PC-3 (cell line): ENCODE data around the gene NCAPH2. TPM values are rescaled to one million over a fixed set of nuclear protein-coding genes. Genes with fewer than 3 reads are reported as not detected.
A peak's percentile ranks its signal among the peaks of the same experiment; 100 is the strongest.

Source experiments
- ATAC-seq: fragments of 200-7000 bp; cut with Tn5 transposase; 2 replicates; pipeline ENCODE4 v1.9.1; 2020; ENCODE audit warnings: mild to moderate bottlenecking, moderate library complexity
- BruUV-seq: library from RNA; stranded (reverse); fragments of 400-500 nt; replicated peaks from 2 replicates; lab custom pipeline; 2021; lab: Mats Ljungman, UMichigan
- CTCF ChIA-PET: fragments of 300-600 bp; sonication (Branson Sonifier 250); formaldehyde crosslinking; loops from one replicate; lab custom pipeline; 2022; ENCODE audit warnings: antibody characterized with exemption; lab: Charles Lee
- POLR2A ChIA-PET: fragments of 300-600 bp; sonication (Branson Sonifier 250); formaldehyde crosslinking; loops from one replicate; lab custom pipeline; 2022; ENCODE audit warnings: antibody characterized with exemption; ENCODE audit not compliant: unreplicated experiment; lab: Charles Lee
- DNase-seq: peaks from one replicate; pipeline ENCODE4 v3.0.0-alpha.2; 2015
- H2AFZ ChIP-seq: fragments of 300-600 bp; sonication (generic); 2 replicates; pipeline ENCODE4 v1.6.0; 2016; ENCODE audit warnings: antibody characterized with exemption, low read length
- H3F3A ChIP-seq: fragments of 300-600 bp; sonication (generic); one replicate; pipeline ENCODE4 v1.6.0; 2017; ENCODE audit warnings: antibody characterized with exemption, low read length, control low read depth, mild to moderate bottlenecking; ENCODE audit not compliant: unreplicated experiment
- H3K27ac ChIP-seq: fragments of 300-600 bp; sonication (generic); 2 replicates; pipeline ENCODE4 v1.5.1; 2016; ENCODE audit warnings: mild to moderate bottlenecking, low read length
- H3K27me3 ChIP-seq: fragments of 300-600 bp; sonication (generic); 2 replicates; pipeline ENCODE4 v1.6.1; 2016; ENCODE audit warnings: low read length, mixed read lengths
- H3K36me3 ChIP-seq: fragments of 300-600 bp; sonication (generic); 2 replicates; pipeline ENCODE4 v1.6.1; 2016; ENCODE audit warnings: low read depth, mixed run types, low read length, mixed read lengths
- H3K4me1 ChIP-seq: fragments of 300-600 bp; sonication (generic); 2 replicates; pipeline ENCODE4 v1.5.1; 2016; ENCODE audit warnings: low read length; ENCODE audit not compliant: insufficient read depth
- H3K4me2 ChIP-seq: fragments of 300-600 bp; sonication (generic); 2 replicates; pipeline ENCODE4 v1.6.0; 2016; ENCODE audit warnings: low read length
- H3K4me3 ChIP-seq: fragments of 300-600 bp; sonication (generic); 2 replicates; pipeline ENCODE4 v1.5.1; 2016; ENCODE audit warnings: mild to moderate bottlenecking, low read length, mixed read lengths
- H3K79me2 ChIP-seq: fragments of 300-600 bp; sonication (generic); 2 replicates; pipeline ENCODE4 v1.6.1; 2017; ENCODE audit warnings: low read length, mixed read lengths
- H3K9ac ChIP-seq: fragments of 300-600 bp; sonication (generic); 2 replicates; pipeline ENCODE4 v1.6.0; 2016; ENCODE audit warnings: mild to moderate bottlenecking, low read length
- H3K9me2 ChIP-seq: fragments of 300-600 bp; sonication (generic); replicated peaks from 2 replicates; pipeline ENCODE4 v1.6.1; 2016; ENCODE audit warnings: mixed run types, low read length, mixed read lengths
- H3K9me3 ChIP-seq: fragments of 300-600 bp; sonication (generic); 2 replicates; pipeline ENCODE4 v1.6.1; 2016; ENCODE audit warnings: low read length, mixed read lengths
- H4K20me1 ChIP-seq: fragments of 300-600 bp; sonication (generic); 2 replicates; pipeline ENCODE4 v1.6.1; 2016; ENCODE audit warnings: low read length, mixed read lengths
- EZH2 ChIP-seq: fragments of 300-600 bp; sonication (generic); IDR thresholded peaks from one replicate; pipeline ENCODE4 v1.6.1; 2017; ENCODE audit warnings: antibody characterized with exemption, mild to moderate bottlenecking, low read length; ENCODE audit not compliant: unreplicated experiment
- EZH2phosphoT487 ChIP-seq: fragments of 300-600 bp; sonication (generic); IDR thresholded peaks from 2 replicates; pipeline ENCODE4 v1.6.1; 2018; ENCODE audit warnings: mild to moderate bottlenecking, antibody characterized with exemption, low read length, borderline replicate concordance
- intact Hi-C: fragments of 100-400 bp; cut with micrococcal nuclease; formaldehyde crosslinking; loops from 2 replicates; pipeline ENCODE4 v1.9.0; 2023
- total RNA-seq: library from RNA; depleted of rRNA; stranded (reverse); fragments of >200 nt; gene quantifications from 2 replicates; pipeline ENCODE4 v1.2.3, GENCODE V29; 2014
- TF ChIP-seq, protein P1 (sequence below): fragments of 300-600 bp; sonication (generic); conservative IDR thresholded peaks from 2 replicates; pipeline ENCODE4 v1.5.1; 2017; ENCODE audit warnings: antibody characterized with exemption, low read depth, mild to moderate bottlenecking, low read length

The NCAPH2 gene
- total RNA-seq, 1 experiment from 2014 or later = 75.4 TPM

GRCh38 chr22:50497093-50497492 is 10.9 kb upstream of the NCAPH2 start:
- Histone ChIP-seq H3K4me1 (no peaks in the 10 kb centered on the region), H3K79me2 (no peaks in the 10 kb centered on the region), H3K36me3 (no peaks in the 10 kb centered on the region), H3F3A (no peaks in the 10 kb centered on the region), H4K20me1 (no peaks in the 10 kb centered on the region), H3K9me3 (no peaks in the 10 kb centered on the region), H3K27ac (no peak overlapping the region), H3K9me2 (no peaks in the 10 kb centered on the region), H3K4me3 (no peak overlapping the region), H3K27me3 (no peaks in the 10 kb centered on the region), H3K9ac (no peak overlapping the region), H2AFZ (no peak overlapping the region), H3K4me2 (no peak overlapping the region)
- BruUV-seq = no TSS peak
- intact Hi-C loops = no loop called here
- ATAC-seq (no peak), DNase-seq (no peak)
- TF ChIP-seq EZH2phosphoT487 (no peak), EZH2 (no peak)
- TF ChIP-seq, protein P1, sequence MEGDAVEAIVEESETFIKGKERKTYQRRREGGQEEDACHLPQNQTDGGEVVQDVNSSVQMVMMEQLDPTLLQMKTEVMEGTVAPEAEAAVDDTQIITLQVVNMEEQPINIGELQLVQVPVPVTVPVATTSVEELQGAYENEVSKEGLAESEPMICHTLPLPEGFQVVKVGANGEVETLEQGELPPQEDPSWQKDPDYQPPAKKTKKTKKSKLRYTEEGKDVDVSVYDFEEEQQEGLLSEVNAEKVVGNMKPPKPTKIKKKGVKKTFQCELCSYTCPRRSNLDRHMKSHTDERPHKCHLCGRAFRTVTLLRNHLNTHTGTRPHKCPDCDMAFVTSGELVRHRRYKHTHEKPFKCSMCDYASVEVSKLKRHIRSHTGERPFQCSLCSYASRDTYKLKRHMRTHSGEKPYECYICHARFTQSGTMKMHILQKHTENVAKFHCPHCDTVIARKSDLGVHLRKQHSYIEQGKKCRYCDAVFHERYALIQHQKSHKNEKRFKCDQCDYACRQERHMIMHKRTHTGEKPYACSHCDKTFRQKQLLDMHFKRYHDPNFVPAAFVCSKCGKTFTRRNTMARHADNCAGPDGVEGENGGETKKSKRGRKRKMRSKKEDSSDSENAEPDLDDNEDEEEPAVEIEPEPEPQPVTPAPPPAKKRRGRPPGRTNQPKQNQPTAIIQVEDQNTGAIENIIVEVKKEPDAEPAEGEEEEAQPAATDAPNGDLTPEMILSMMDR = no peak
- ChIA-PET CTCF (interaction anchor here (0.6 to 0.7 kb wide), 2 partner anchors 124 to 298 kb away, joined by 3 to 4 read pairs; no protein-coding TSS in a partner anchor), POLR2A (interaction anchor here (1.6 kb wide), 1 partner anchor 11 kb away, joined by 5 read pairs; the partner anchor contains the start of gene LMF2)

DNA sequence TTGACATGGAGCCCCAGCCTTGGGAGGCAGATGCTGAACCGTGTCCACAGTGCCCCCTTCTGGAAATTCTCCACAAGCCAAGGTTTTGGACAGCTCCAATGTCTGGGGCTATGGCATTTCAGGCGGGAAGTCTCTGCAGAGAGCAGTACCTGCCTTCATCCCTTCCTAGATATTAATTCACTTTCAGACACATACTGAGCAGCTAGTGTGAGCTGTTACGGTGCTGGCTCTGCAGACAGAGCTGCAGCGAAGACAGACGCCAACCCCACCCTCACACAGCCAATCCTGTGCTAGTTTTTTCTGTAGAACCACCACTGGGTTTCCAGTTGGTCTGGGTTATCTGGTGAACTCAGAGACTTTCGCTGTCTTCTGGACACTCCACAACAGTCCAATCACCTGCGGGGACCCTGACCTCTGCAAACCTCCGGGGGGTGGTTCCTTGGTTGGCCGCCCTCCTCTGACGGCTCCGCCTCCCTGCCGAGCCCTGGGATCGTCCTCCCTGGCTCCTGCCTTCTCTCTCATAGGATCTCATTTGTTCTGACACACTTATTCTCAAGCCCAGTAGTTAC is 9.6 kb upstream of the NCAPH2 start:
- Histone ChIP-seq H3K27ac (no peak overlapping the region), H3K4me2 (no peak overlapping the region), H3K79me2 (no peaks in the 10 kb centered on the region), H3K9me2 (no peaks in the 10 kb centered on the region), H3F3A (no peaks in the 10 kb centered on the region), H2AFZ (no peak overlapping the region), H3K4me3 (no peak overlapping the region), H3K27me3 (no peaks in the 10 kb centered on the region), H3K9me3 (no peaks in the 10 kb centered on the region), H3K9ac (no peak overlapping the region), H3K4me1 (no peaks in the 10 kb centered on the region), H4K20me1 (no peaks in the 10 kb centered on the region), H3K36me3 (no peaks in the 10 kb centered on the region)
- ATAC-seq (peak; percentile 81), DNase-seq (peak; percentile 63)
- CTCF ChIA-PET = interaction anchor here (0.7 to 0.9 kb wide), 2 partner anchors 33 to 67 kb away, joined by 3 to 5 read pairs; no protein-coding TSS in a partner anchor
- intact Hi-C loops = no loop called here
- TF ChIP-seq EZH2phosphoT487 (no peak), EZH2 (no peak)
- TF ChIP-seq, protein P1 = peak; percentile 59
- no TSS peak for BruUV-seq
- POLR2A ChIA-PET = no interaction called here

GRCh38 chr22:50500452-50500851 is 7.6 kb upstream of the NCAPH2 start:
- H3K4me3 ChIP-seq = no peak overlapping the region
- H3K27ac ChIP-seq = no peak overlapping the region
- BruUV-seq = no TSS peak
- ChIA-PET CTCF (no interaction called here), POLR2A (no interaction called here)
- no peak for ATAC-seq
- no peak overlapping the region for H3K9ac ChIP-seq
- intact Hi-C loops = no loop called here
- no peaks in the 10 kb centered on the region for H3F3A ChIP-seq
- H3K27me3 ChIP-seq = no peaks in the 10 kb centered on the region
- H4K20me1 ChIP-seq = no peaks in the 10 kb centered on the region
- no peaks in the 10 kb centered on the region for H3K4me1 ChIP-seq
- no peak overlapping the region for H3K4me2 ChIP-seq
- no peak for DNase-seq
- no peaks in the 10 kb centered on the region for H3K9me2 ChIP-seq
- TF ChIP-seq EZH2phosphoT487 (no peak), EZH2 (no peak)
- TF ChIP-seq, protein P1 = no peak
- no peaks in the 10 kb centered on the region for H3K36me3 ChIP-seq
- H3K9me3 ChIP-seq = no peaks in the 10 kb centered on the region
- H3K79me2 ChIP-seq = no peaks in the 10 kb centered on the region
- no peak overlapping the region for H2AFZ ChIP-seq
